Sigmoid colon (tissue), 7 donors: Measurements from ENCODE around the gene COG5. TPM values are rescaled to one million over a fixed set of nuclear protein-coding genes. Genes with fewer than 3 reads are reported as not detected.

Source experiments
- DNase-seq: peaks from one replicate; pipeline ENCODE4 v3.0.0-alpha.2; 2019
- H3K27ac ChIP-seq, 4 donors: fragments of 200-600 bp; sonication (generic); one replicate each; pipeline ENCODE4 v1.5.1; 2016 to 2019; ENCODE audit warnings: mild to moderate bottlenecking in 1 of 4
- H3K27me3 ChIP-seq, 3 donors: fragments of 200-600 bp; sonication (generic); one replicate each; pipeline ENCODE4 v1.5.1; 2019; ENCODE audit warnings: mild to moderate bottlenecking in 1 of 3
- H3K36me3 ChIP-seq, 4 donors: fragments of 200-600 bp; sonication (generic); one replicate each; pipeline ENCODE4 v1.5.1; 2016 to 2019
- H3K4me1 ChIP-seq, 4 donors: fragments of 200-600 bp; sonication (generic); one replicate each; pipeline ENCODE4 v1.5.1; 2017 to 2019
- H3K4me3 ChIP-seq, 4 donors: fragments of 200-600 bp; sonication (generic); one replicate each; pipeline ENCODE4 v1.5.1; 2017 to 2019; ENCODE audit warnings: mild to moderate bottlenecking in 2 of 4, moderate library complexity in 1 of 4
- H3K9me3 ChIP-seq, 4 donors: fragments of 200-600 bp in 3 of 4; sonication (generic) in 3 of 4; one replicate each; pipeline versions ENCODE4 v1.5.1 to v1.6.1; 2013 to 2019
- EP300 ChIP-seq, 4 donors: sonication (generic); formaldehyde crosslinking; IDR thresholded peaks; one replicate each; pipeline ENCODE4 v1.6.1; 2017; ENCODE audit warnings: antibody characterized with exemption in 4 of 4
- POLR2A ChIP-seq, 2 donors: fragments of 450-650 bp; IDR thresholded peaks; one replicate each; pipeline ENCODE4 v1.6.1; 2016; ENCODE audit warnings: antibody characterized with exemption in 2 of 2, mild to moderate bottlenecking in 2 of 2, moderate library complexity in 2 of 2
- POLR2AphosphoS5 ChIP-seq, 4 donors: sonication (generic); formaldehyde crosslinking; IDR thresholded peaks; one replicate each; pipeline ENCODE4 v1.6.1; 2017; ENCODE audit warnings: antibody characterized with exemption in 4 of 4
- WGBS, 2 donors: extraction: QIAGEN DNeasy Blood & Tissue Kit; methylation state at CpG; one replicate each; pipeline ENCODE4 v1.1.7; 2013; 5-methylcytosine and 5-hydroxymethylcytosine counted together
- intact Hi-C: fragments of 100-400 bp; cut with DNase I; formaldehyde crosslinking; loops from one replicate; pipeline ENCODE4 v1.15.1; 2023
- polyA plus RNA-seq, 3 donors: library from polyadenylated mRNA; stranded (reverse); fragments of 200-250 nt; gene quantifications; one replicate each; pipeline ENCODE4 v1.2.3, GENCODE V29; 2013
- total RNA-seq, 4 donors: library from RNA; depleted of rRNA; stranded (reverse); fragments of >200 nt; gene quantifications; one replicate each; pipeline ENCODE4 v1.1.0, GENCODE V29; 2016
- TF ChIP-seq, protein P1 (sequence below), 4 experiments: fragments of 450-650 bp in 3 of 4; fragments of 200-600 bp in 1 of 4; IDR thresholded peaks; one replicate each; pipeline ENCODE4 v1.5.1; 2016 to 2019; ENCODE audit warnings: antibody characterized with exemption in 4 of 4, mild to moderate bottlenecking in 3 of 4, moderate library complexity in 2 of 4
- donor health status: healthy with polysubstance abuse.
- donor health status: Bipolar disorder and iron deficiency.
- donor health status: healthy.

Gene COG5
- total and polyA plus RNA-seq, 7 donors: 11.0 to 73.4 (median 27.6) TPM

DNA sequence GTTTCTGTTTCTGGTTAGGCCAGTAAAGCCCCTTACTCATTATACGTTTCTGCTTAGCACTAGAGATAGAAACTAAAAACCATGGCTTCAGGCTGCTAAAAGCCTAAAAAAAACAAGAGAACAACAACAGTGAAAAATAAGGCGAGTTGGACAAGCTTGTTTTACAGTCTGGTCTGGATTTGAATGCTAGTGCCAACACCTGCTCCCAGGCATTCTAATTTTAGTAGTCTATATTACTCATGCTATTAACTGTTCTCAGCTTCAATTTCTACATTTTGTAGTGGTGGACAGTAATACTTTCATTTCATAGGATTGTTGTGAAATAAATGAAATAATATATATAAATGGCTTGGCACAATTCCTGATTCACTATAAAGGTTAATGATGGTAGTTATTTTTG is 286.4 kb downstream of the COG5 start:
- no peak for DNase-seq
- peaks cover 0 to 8% (median 0%) of the 10 kb centered on the region in 4 donors for H3K36me3 ChIP-seq
- no peaks in the 10 kb centered on the region for H3K9me3 ChIP-seq
- WGBS, 2 donors: 86 to 90% methylated on average over 2 of the region's 2 CpGs
- peaks cover 0 to 9% (median 4%) of the 10 kb centered on the region in 4 donors for H3K4me1 ChIP-seq
- intact Hi-C loops: loop anchor here (10.0 kb wide), 1 partner anchor 57 kb away; no protein-coding TSS in a partner anchor
- no peaks in the 10 kb centered on the region for H3K27me3 ChIP-seq
- H3K4me3 ChIP-seq: no peak overlapping the region
- TF ChIP-seq, protein P1, sequence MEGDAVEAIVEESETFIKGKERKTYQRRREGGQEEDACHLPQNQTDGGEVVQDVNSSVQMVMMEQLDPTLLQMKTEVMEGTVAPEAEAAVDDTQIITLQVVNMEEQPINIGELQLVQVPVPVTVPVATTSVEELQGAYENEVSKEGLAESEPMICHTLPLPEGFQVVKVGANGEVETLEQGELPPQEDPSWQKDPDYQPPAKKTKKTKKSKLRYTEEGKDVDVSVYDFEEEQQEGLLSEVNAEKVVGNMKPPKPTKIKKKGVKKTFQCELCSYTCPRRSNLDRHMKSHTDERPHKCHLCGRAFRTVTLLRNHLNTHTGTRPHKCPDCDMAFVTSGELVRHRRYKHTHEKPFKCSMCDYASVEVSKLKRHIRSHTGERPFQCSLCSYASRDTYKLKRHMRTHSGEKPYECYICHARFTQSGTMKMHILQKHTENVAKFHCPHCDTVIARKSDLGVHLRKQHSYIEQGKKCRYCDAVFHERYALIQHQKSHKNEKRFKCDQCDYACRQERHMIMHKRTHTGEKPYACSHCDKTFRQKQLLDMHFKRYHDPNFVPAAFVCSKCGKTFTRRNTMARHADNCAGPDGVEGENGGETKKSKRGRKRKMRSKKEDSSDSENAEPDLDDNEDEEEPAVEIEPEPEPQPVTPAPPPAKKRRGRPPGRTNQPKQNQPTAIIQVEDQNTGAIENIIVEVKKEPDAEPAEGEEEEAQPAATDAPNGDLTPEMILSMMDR (IDR thresholded peaks at IDR 0.05): no peak
- TF ChIP-seq EP300 (IDR thresholded peaks at IDR 0.05) (no peak), POLR2AphosphoS5 (IDR thresholded peaks at IDR 0.05) (no peak), POLR2A (IDR thresholded peaks at IDR 0.05) (no peak)
- peak overlapping the region in 1 of 4 donors; percentile 35 for H3K27ac ChIP-seq

DNA sequence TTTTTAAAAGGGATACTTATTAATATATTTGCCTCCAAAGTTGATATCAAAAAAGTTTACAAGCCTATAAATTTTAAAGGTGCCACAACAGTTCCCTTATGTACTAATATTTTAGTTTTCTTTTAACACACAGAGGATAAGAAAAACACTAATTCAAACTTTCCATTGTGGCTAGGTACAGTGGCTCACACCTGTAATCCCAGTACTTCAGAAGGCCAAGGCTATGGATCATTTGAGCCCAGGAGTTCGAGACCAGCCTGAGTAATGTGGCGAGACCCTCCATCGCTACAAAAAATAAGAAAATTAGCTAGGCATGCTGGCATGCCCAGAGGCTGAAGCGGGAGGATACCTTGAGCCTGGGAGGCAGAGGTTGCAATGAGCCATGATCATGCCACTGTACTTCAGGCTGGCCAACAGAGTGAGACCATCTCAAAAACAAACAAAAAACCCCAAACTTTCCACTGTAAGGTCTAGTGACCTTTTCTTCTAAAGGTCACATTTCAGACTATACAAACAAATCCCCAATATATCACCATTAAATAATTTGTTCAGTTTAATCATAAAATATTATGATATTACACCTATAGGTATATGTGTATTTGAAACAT is 287.4 kb downstream of the COG5 start:
- no peak for DNase-seq
- no peak overlapping the region for H3K27ac ChIP-seq
- H3K9me3 ChIP-seq: no peaks in the 10 kb centered on the region
- H3K4me3 ChIP-seq: no peak overlapping the region
- peaks cover 0 to 9% (median 4%) of the 10 kb centered on the region in 4 donors for H3K4me1 ChIP-seq
- H3K27me3 ChIP-seq: no peaks in the 10 kb centered on the region
- intact Hi-C loops: loop anchor here (10.0 kb wide), 1 partner anchor 58 kb away; no protein-coding TSS in a partner anchor
- 96% methylated on average over 4 of the region's 4 CpGs for WGBS, 2 donors
- peaks cover 0 to 2% (median 0%) of the 10 kb centered on the region in 4 donors for H3K36me3 ChIP-seq
- TF ChIP-seq, protein P1 (IDR thresholded peaks at IDR 0.05): no peak
- TF ChIP-seq EP300 (IDR thresholded peaks at IDR 0.05) (no peak), POLR2A (IDR thresholded peaks at IDR 0.05) (no peak), POLR2AphosphoS5 (IDR thresholded peaks at IDR 0.05) (no peak)

DNA sequence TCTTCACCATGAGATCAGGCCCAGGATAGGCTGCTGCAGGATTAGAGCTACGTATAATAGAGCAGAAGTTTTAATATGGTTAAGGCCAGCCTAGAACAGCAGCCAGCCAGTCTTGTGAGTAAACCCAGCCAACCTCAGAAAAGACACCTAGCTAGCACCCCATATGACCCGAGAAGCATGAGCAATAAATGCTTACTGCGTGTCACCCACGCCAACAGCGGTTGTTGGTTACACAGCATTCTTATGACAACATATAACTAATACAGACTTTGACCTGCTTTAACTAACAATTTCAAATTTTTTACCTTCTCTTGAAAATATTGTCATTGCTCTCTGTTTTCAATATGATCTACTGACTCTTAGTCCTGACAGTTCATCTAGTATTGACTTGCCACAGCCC is 289.2 kb downstream of the COG5 start:
- Histone ChIP-seq H3K9me3 (no peaks in the 10 kb centered on the region), H3K27me3 (no peaks in the 10 kb centered on the region), H3K4me3 (no peak overlapping the region), H3K4me1 (peaks cover 0 to 9% (median 4%) of the 10 kb centered on the region in 4 donors), H3K36me3 (no peaks in the 10 kb centered on the region), H3K27ac (no peak overlapping the region)
- TF ChIP-seq POLR2A (IDR thresholded peaks at IDR 0.05) (no peak), POLR2AphosphoS5 (IDR thresholded peaks at IDR 0.05) (no peak), EP300 (IDR thresholded peaks at IDR 0.05) (no peak)
- TF ChIP-seq, protein P1 (IDR thresholded peaks at IDR 0.05): no peak
- intact Hi-C loops: loop anchor here (10.0 kb wide), 1 partner anchor 60 kb away; no protein-coding TSS in a partner anchor
- no peak for DNase-seq
- WGBS, 2 donors: 96% methylated on average over 5 of the region's 5 CpGs

DNA sequence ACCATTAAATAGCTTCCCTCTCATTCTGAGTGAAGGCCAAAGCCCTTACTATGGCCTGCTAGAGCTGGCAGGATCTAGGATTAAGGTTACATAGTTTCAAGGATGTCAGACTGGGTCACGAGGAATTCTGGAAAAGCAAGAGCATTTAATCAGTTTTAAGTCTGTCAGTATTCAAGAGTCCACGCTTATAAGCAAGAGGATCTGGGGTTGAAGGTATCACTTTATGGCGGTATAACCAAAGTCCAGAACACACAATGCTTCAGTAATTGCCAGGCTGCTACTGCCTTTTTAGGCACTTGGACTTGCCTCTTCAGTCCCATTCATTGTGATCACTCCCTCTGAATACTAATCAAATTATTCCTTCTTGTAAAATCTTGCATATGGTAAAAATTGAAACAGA is 293.9 kb downstream of the COG5 start:
- no peak overlapping the region for H3K27ac ChIP-seq
- H3K27me3 ChIP-seq: no peaks in the 10 kb centered on the region
- H3K4me3 ChIP-seq: no peak overlapping the region
- no peaks in the 10 kb centered on the region for H3K36me3 ChIP-seq
- 40 to 94% methylated on average over 3 of the region's 3 CpGs for WGBS, 2 donors
- H3K9me3 ChIP-seq: no peaks in the 10 kb centered on the region
- DNase-seq: no peak
- intact Hi-C loops: loop anchor here (10.0 kb wide), 1 partner anchor 65 kb away; no protein-coding TSS in a partner anchor
- no peak for TF ChIP-seq POLR2AphosphoS5 (IDR thresholded peaks at IDR 0.05)
- no peak for TF ChIP-seq EP300 (IDR thresholded peaks at IDR 0.05)
- TF ChIP-seq, protein P1 (IDR thresholded peaks at IDR 0.05): no peak
- no peak for TF ChIP-seq POLR2A (IDR thresholded peaks at IDR 0.05)
- H3K4me1 ChIP-seq: no peaks in the 10 kb centered on the region
